Suprapubic skin (tissue), 3 donors: Measurements from ENCODE around the gene NUFIP1.

Experiments used
- EP300 ChIP-seq: sonication (generic); formaldehyde crosslinking; IDR thresholded peaks from one replicate; pipeline ENCODE4 v1.6.1; 2017; ENCODE audit warnings: antibody characterized with exemption
- POLR2A ChIP-seq, 2 donors: fragments of 450-650 bp; IDR thresholded peaks; one replicate each; pipeline ENCODE4 v1.6.1; 2017; ENCODE audit warnings: antibody characterized with exemption in 2 of 2, mild to moderate bottlenecking in 2 of 2, moderate library complexity in 2 of 2
- TF ChIP-seq, protein P1 (sequence below), 2 donors: fragments of 200-600 bp in 1 of 2; fragments of 450-650 bp in 1 of 2; sonication (generic) in 1 of 2; IDR thresholded peaks; one replicate each; pipeline ENCODE4 v1.5.1; 2016 to 2019; ENCODE audit warnings: antibody characterized with exemption in 2 of 2, mild to moderate bottlenecking in 1 of 2, moderate library complexity in 1 of 2

DNA sequence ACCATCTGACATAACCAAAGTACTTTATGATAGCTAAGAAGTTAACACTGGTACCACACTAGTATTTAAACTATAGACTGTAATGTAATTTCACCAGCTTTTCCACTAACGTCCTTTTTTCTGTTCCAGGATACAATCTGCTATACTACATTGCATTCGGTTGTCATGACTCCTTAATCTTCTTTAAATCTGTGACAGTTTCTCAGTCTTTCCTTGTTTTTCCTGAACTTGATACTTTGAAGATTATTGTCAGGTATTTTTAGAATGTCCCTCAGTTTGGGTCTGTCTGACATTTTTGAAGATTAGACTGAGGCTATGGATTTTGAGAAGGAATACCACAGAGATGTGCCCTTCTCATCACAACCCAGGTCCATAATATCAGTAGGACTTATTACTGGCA is 36.6 kb downstream of the NUFIP1 start:
- TF ChIP-seq, protein P1, sequence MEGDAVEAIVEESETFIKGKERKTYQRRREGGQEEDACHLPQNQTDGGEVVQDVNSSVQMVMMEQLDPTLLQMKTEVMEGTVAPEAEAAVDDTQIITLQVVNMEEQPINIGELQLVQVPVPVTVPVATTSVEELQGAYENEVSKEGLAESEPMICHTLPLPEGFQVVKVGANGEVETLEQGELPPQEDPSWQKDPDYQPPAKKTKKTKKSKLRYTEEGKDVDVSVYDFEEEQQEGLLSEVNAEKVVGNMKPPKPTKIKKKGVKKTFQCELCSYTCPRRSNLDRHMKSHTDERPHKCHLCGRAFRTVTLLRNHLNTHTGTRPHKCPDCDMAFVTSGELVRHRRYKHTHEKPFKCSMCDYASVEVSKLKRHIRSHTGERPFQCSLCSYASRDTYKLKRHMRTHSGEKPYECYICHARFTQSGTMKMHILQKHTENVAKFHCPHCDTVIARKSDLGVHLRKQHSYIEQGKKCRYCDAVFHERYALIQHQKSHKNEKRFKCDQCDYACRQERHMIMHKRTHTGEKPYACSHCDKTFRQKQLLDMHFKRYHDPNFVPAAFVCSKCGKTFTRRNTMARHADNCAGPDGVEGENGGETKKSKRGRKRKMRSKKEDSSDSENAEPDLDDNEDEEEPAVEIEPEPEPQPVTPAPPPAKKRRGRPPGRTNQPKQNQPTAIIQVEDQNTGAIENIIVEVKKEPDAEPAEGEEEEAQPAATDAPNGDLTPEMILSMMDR (IDR thresholded peaks at IDR 0.05), result no peak
- no peak for TF ChIP-seq POLR2A (IDR thresholded peaks at IDR 0.05)
- no peak for TF ChIP-seq EP300
